ENCODE results near the gene RPS15. TPM values are rescaled to one million over a fixed set of nuclear protein-coding genes. Genes with fewer than 3 reads are reported as not detected.

Gene RPS15
- total RNA-seq, 1 donor from 2014 or later = 1,045 TPM

DNA sequence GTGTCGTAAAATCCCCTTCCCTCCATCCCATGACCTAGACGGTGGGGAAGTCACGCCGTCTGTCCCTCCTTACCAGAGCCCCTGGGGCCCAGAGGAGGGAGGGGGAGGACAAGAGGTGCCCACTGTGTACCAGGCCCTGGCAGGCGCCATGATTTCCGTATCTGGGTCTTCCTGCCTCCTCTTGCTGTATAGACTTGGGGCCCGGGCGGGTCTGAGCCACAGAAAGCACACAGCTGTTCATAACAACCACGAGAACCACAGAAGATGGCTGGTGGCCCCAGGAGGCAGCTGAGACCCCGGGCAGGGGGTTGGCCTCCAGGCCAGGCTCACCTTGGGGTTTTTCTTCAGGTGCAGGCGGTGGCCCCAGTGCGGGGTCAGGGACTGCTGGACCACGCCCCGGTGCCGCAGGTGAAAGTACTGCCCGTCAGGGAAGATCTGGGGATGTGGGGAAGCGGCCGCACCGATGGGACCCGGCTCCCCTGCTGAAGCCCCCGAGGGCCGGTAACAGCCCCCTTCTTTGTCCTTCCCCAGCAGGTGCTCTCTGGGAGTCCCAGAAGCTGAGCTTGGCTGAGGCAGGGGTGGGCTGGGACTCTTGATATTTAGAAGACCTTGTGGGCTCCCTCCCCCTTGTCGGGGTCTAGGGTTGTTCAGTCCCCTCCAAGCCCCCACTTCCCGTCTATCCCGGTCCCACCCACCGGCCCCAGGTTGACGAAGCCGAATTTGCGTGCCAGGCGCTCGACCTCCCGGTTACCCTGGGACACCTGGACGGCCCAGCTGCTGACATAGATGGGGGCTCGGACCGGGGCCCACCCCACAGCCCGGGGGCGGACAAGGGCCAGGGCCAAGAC lies 51.5 kb downstream of the RPS15 start:
- H2AFZ ChIP-seq (ENCODE audit: low read depth, low read length) = peak overlapping the region; percentile 97
- no peaks in the 10 kb centered on the region for H3K79me2 ChIP-seq (ENCODE audit: insufficient read depth, low read length)
- H3K9ac ChIP-seq (ENCODE audit: low read length) = peak overlapping the region; percentile 69
- Mint-ChIP-seq H3K4me1 (ENCODE audit: low read depth, unreplicated experiment) (peaks cover 3% of the 10 kb centered on the region), H3K27ac (ENCODE audit: unreplicated experiment) (no peak overlapping the region), H3K4me3 (ENCODE audit: unreplicated experiment) (peak overlapping the region; percentile 72), H3K27me3 (ENCODE audit: low read depth, unreplicated experiment) (peaks cover 5% of the 10 kb centered on the region), H3K36me3 (ENCODE audit: low read depth, unreplicated experiment) (peaks cover 2% of the 10 kb centered on the region), H3K9me3 (ENCODE audit: unreplicated experiment) (no peaks in the 10 kb centered on the region)
- TF ChIP-seq CTCF (IDR thresholded peaks at IDR 0.05; ENCODE audit: insufficient read depth, low read depth, low read length) (no peak), EZH2 (IDR thresholded peaks at IDR 0.05; ENCODE audit: insufficient read depth, low read length) (no peak)
- DNase-seq (ENCODE audit: low read depth) = no peak
- H3K4me2 ChIP-seq (ENCODE audit: low read length) = peak overlapping the region; percentile 96
- H3K36me3 ChIP-seq (ENCODE audit: insufficient read depth, low read length) = no peaks in the 10 kb centered on the region
- H3K27me3 ChIP-seq (ENCODE audit: insufficient read depth, low read length) = peaks cover 5% of the 10 kb centered on the region
- H4K20me1 ChIP-seq (ENCODE audit: insufficient read depth, low read length) = no peaks in the 10 kb centered on the region
- no peaks in the 10 kb centered on the region for H3K9me3 ChIP-seq (ENCODE audit: insufficient read depth, low read depth, low read length)
- H3K27ac ChIP-seq (ENCODE audit: low read depth, low read length) = no peak overlapping the region
- FAIRE-seq = no peak
- peaks cover 15% of the 10 kb centered on the region for H3K4me1 ChIP-seq (ENCODE audit: insufficient read depth, low read length)
- peak overlapping the region; percentile 74 for H3K4me3 ChIP-seq (ENCODE audit: insufficient read depth, low read depth, low read length)

Other genes with a start within 250 kb of the RPS15 start
- 61.6 and 67.9 TPM in 2 replicates for gene STK11, start 232.6 kb upstream of the RPS15 start, total RNA-seq
- 18.8 and 19.8 TPM in 2 replicates for gene CBARP, start 200.4 kb upstream of the RPS15 start, total RNA-seq
- gene ATP5F1D, start 196.6 kb upstream of the RPS15 start, total RNA-seq = 154 and 170 TPM in 2 replicates
- gene MIDN, start 189.8 kb upstream of the RPS15 start, total RNA-seq = 119 and 141 TPM in 2 replicates
- 184 and 215 TPM in 2 replicates for gene CIRBP, start 169.1 kb upstream of the RPS15 start, total RNA-seq
- 50.5 and 50.8 TPM in 2 replicates for gene FAM174C, start 162.9 kb upstream of the RPS15 start, total RNA-seq
- 7.0 and 8.4 TPM in 2 replicates for gene EFNA2, start 152.5 kb upstream of the RPS15 start, total RNA-seq
- gene NDUFS7, start 54.5 kb upstream of the RPS15 start, total RNA-seq = 64.0 and 67.3 TPM in 2 replicates
- gene GAMT, start 36.9 kb upstream of the RPS15 start, total RNA-seq = 34.1 and 35.9 TPM in 2 replicates
- gene DAZAP1, start 30.8 kb upstream of the RPS15 start, total RNA-seq = 94.7 and 108 TPM in 2 replicates
- 5.5 and 7.1 TPM in 2 replicates for gene APC2, start 11.7 kb downstream of the RPS15 start, total RNA-seq
- 30.2 and 32.4 TPM in 2 replicates for gene C19orf25, start 40.8 kb downstream of the RPS15 start, total RNA-seq
- gene PCSK4, start 52.0 kb downstream of the RPS15 start, total RNA-seq = 2.7 and 3.9 TPM in 2 replicates
- gene REEP6, start 52.8 kb downstream of the RPS15 start, total RNA-seq = 5.7 and 6.6 TPM in 2 replicates
- gene ADAMTSL5, start 74.6 kb downstream of the RPS15 start, total RNA-seq = 4.7 and 5.5 TPM in 2 replicates
- gene PLK5, start 85.7 kb downstream of the RPS15 start, total RNA-seq = 0.09 TPM in 1 of 2 replicates, not detected in the other
- 51.8 and 52.1 TPM in 2 replicates for gene MEX3D, start 129.9 kb downstream of the RPS15 start, total RNA-seq
- 64.0 and 71.9 TPM in 2 replicates for gene MBD3, start 154.5 kb downstream of the RPS15 start, total RNA-seq
- gene UQCR11, start 167.1 kb downstream of the RPS15 start, total RNA-seq = 255 and 257 TPM in 2 replicates
- gene TCF3, start 214.2 kb downstream of the RPS15 start, total RNA-seq = 156 and 173 TPM in 2 replicates